ENCODE measurements around the gene TMCO5A.

Gene TMCO5A

DNA sequence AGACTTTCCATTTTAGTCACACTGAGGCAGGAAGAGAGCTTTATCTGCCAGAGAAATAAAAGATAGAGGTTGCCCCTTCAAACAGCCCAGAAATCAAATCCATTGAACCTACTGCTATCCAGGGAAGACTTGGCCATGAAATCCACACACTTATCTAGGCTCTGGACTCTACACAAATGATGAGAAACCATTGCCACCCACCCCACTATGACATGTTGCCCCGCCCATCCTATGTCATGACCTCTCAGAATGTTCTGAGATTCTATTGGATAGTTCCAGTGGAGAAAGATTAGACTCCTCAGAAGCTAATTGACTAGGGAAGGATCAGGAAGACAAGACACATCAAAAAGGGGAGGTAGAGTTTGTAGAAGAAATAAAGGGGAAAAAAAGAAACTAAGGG, at the start of gene TMCO5A:
TMCO5A (plus strand) TSS at position 301 of the 400 bp plus-strand sequence. CDS start 1,684 bp downstream, outside the sequence.
- no peak for DNase-seq (ENCODE audit: low spot score in 2 of 2)
- Histone ChIP-seq H3K4me1 (no peaks in the 10 kb centered on the region), H3K36me3 (replicated peaks) (no peaks in the 10 kb centered on the region), H3K9me3 (no peaks in the 10 kb centered on the region), H3K4me3 (no peak within 1 kb of the TSS), H3K27me3 (ENCODE audit: low read depth) (no peaks in the 10 kb centered on the region; the same call in 1 of the 2 replicates)
- in situ Hi-C loops (cut with MboI; ENCODE audit: low sequenced_read_pairs), result no loop called here

DNA sequence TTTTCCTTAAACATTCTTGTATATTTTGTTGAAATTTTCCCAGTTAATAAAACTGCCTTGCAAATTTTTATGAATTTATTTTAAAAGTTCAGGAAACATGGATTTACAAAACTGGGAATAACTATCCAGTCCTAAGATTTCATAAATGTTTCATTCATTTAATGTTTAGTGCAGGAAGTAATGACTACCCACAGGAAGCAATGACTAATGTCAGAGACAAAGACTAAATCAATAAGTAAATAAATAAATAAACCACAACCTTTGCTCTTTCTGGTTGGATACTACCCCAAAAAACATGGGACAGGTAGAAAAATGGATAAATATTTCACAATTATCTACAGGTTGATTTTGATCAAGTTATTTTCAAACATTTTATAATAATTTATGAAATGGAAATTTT, 48.8 kb upstream of the TMCO5A start:
- no peak for DNase-seq (ENCODE audit: low spot score in 2 of 2)
- no peaks in the 10 kb centered on the region for H3K36me3 ChIP-seq (replicated peaks)
- peaks cover 2% of the 10 kb centered on the region for H3K4me1 ChIP-seq
- no peaks in the 10 kb centered on the region for H3K9me3 ChIP-seq
- H3K27me3 ChIP-seq (ENCODE audit: low read depth), result no peaks in the 10 kb centered on the region
- in situ Hi-C loops (cut with MboI; ENCODE audit: low sequenced_read_pairs), result loop anchor here (25.0 kb wide), 1 partner anchor 998 kb away; no protein-coding TSS in a partner anchor
- H3K4me3 ChIP-seq, result no peak overlapping the region

DNA sequence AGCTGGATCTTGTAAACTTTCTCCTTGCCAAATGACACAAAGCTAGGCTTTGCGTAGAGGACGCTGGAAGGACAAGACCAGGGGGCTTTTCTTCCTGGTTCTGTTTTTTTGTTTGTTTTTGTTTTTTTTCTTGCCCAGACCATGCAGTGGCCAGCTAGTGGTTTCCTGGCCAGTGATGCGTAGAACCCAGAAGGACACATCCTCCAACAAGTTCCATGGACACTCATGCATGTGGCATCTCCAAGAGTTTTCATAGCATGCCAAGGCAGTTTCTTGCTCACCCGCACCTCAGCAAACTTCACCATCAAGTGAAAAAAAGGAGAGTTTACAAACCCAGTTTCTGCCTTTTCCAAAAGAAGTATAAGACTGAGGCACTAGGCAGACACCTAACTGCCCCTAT, 46.1 kb upstream of the TMCO5A start:
- Histone ChIP-seq H3K4me3 (no peak overlapping the region), H3K27me3 (ENCODE audit: low read depth) (no peaks in the 10 kb centered on the region), H3K9me3 (no peaks in the 10 kb centered on the region), H3K36me3 (replicated peaks) (no peaks in the 10 kb centered on the region), H3K4me1 (no peaks in the 10 kb centered on the region)
- DNase-seq (ENCODE audit: low spot score in 2 of 2), result no peak
- in situ Hi-C loops (cut with MboI; ENCODE audit: low sequenced_read_pairs), result loop anchor here (25.0 kb wide), 1 partner anchor 1001 kb away; no protein-coding TSS in a partner anchor

DNA sequence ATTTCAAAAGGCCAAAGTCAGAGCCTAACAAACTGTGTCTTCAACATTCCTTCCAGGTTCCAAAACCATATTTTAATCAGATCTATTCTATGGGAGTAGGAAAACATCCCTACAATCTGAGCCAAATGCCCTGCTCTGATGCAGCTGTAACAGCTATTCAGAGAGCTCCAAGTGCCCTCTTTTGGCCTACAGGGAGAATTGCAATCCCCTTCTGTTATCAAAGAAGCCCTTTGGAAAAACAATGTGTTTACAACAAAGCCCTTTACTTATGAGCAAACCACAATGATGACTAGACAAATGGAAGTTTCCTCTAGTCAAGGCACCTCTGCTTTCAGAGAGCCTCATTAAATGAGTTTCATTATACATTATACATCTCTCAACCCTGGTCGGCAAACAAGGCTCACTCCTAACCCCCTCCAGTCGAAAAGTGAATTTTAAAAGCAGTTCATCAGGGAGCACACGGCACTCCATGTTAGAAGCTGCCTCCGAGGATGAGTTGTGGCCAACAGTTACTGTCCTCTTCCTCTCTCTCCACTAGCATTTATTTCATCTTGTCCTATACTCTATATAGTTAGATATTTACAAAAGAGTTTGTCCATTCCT, 42.6 kb upstream of the TMCO5A start:
- Histone ChIP-seq H3K9me3 (no peaks in the 10 kb centered on the region), H3K4me1 (no peaks in the 10 kb centered on the region), H3K27me3 (ENCODE audit: low read depth) (0 out of 2 replicates have a peak, but pooled peaks cover 5% of the 10 kb centered on the region), H3K36me3 (replicated peaks) (no peaks in the 10 kb centered on the region), H3K4me3 (no peak overlapping the region)
- DNase-seq (ENCODE audit: low spot score in 2 of 2), result peak; percentile 35 to 72
- in situ Hi-C loops (cut with MboI; ENCODE audit: low sequenced_read_pairs), result loop anchor here (25.0 kb wide), 1 partner anchor 1005 kb away; no protein-coding TSS in a partner anchor

DNA sequence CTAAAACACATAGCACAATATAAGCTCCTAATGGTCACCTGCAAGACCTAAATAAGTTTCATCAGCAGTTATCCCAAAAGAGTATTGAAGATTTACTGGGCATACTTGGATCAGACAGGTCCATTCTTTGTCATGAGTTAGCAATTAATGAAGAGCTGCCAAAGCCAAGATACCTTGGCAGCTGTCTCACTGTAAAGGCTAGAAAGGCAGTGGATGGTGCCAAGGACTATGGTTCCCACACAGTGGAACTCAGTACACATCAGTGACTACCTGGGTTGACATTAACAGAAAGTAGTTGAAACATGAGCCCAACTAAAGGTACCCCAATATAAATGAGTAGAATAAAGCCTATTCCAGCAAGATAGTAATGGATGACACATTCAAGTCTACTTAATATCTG, 41.1 kb upstream of the TMCO5A start:
- in situ Hi-C loops (cut with MboI; ENCODE audit: low sequenced_read_pairs), result loop anchor here (25.0 kb wide), 1 partner anchor 1006 kb away; no protein-coding TSS in a partner anchor
- Histone ChIP-seq H3K9me3 (no peaks in the 10 kb centered on the region), H3K4me1 (no peaks in the 10 kb centered on the region), H3K27me3 (ENCODE audit: low read depth) (0 out of 2 replicates have a peak, but pooled peaks cover 5% of the 10 kb centered on the region), H3K36me3 (replicated peaks) (no peaks in the 10 kb centered on the region), H3K4me3 (no peak overlapping the region)
- no peak for DNase-seq (ENCODE audit: low spot score in 2 of 2)

DNA sequence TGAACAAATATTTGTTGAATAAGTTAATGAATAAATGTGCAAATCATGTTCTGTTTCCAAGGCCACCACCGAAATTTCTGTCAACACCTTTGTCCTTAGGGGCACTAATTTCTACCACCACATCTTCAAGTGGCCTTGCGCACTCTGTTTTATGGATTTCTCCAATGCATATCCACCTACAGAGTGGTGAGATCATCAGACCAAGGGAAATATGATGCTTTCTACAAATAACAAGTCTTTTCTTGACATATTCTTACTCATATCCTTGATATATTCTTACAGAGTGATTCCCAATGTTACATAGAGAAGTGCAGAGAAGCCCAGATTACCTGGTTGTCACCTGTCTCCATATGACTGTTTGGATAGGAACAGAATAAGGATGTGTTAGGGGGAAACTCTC, 36.1 kb upstream of the TMCO5A start:
- H3K4me3 ChIP-seq, result no peak overlapping the region
- no peak for DNase-seq (ENCODE audit: low spot score in 2 of 2)
- in situ Hi-C loops (cut with MboI; ENCODE audit: low sequenced_read_pairs), result loop anchor here (25.0 kb wide), 1 partner anchor 1011 kb away; no protein-coding TSS in a partner anchor
- no peaks in the 10 kb centered on the region for H3K4me1 ChIP-seq
- H3K27me3 ChIP-seq (ENCODE audit: low read depth), result 0 out of 2 replicates have a peak, but pooled peaks cover 5% of the 10 kb centered on the region
- no peaks in the 10 kb centered on the region for H3K36me3 ChIP-seq (replicated peaks)
- H3K9me3 ChIP-seq, result no peaks in the 10 kb centered on the region

DNA sequence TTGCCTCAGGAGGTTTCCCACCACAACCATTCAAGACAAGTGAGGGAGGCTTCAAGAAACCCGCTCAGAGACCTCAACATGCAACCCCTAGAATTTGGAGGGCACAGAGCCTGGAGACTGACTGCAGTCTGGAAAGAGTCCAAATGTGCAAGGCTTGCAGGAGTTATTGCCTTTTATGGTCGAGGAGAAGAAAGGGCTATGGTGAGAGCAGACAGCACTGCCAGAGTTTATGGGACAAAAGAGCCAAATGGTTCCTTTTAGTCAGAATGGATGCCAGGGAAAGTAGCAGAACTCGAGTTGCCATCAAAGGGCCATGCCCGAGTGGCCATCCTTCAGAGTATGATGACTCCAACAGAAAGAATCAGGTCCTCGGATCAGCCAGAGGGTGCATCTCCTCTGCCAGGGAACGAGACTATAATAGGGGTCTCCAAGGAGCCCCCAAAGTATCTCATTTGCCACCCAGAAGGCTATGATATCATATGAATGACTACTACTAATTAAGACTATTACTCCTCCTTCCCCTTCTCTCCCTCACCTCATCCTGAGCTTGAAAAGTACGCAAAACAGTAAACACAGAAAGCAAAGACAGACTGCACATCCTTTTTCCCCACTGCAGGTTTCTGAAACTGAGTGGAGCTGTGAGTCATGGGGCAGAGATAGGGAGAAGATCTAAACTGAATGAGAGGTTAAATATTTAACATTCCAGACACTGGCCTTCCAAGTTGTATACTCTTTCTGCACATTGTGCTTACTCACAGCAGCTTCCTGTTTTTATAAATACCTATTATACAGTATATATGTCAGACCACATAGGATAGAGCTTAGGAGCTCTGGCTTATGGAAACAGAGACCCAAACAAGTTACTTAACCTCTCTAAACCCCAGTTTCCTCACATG, 33.9 kb upstream of the TMCO5A start:
- DNase-seq (ENCODE audit: low spot score in 2 of 2), result no peak

DNA sequence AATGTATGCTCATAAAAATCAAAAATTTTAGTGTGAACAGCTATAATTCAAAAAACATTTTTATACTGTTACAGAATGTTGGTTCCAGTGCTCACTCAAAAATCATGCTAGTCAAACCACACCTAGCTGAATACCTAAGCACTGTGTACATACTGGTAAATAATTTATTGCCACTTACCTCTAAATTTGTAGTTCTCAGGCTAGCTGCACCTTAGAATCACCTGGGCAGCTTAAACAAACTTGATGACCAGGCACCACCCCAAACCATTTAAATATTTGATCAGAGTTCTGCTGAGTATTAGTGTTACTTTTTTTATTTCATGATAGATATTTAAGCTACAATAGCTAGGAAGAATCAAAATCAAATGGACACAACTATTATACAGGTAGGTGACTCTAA, 32.3 kb upstream of the TMCO5A start:
- Histone ChIP-seq H3K36me3 (replicated peaks) (no peaks in the 10 kb centered on the region), H3K27me3 (ENCODE audit: low read depth) (no peaks in the 10 kb centered on the region), H3K9me3 (no peaks in the 10 kb centered on the region), H3K4me3 (no peak overlapping the region), H3K4me1 (no peaks in the 10 kb centered on the region)
- in situ Hi-C loops (cut with MboI; ENCODE audit: low sequenced_read_pairs), result no loop called here
- DNase-seq (ENCODE audit: low spot score in 2 of 2), result no peak

More for the DNA sequence above, 33.9 kb upstream of the TMCO5A start:
- 0 out of 2 replicates have a peak, but pooled peaks cover 5% of the 10 kb centered on the region for H3K27me3 ChIP-seq (ENCODE audit: low read depth)
- no peaks in the 10 kb centered on the region for H3K9me3 ChIP-seq
- in situ Hi-C loops (cut with MboI; ENCODE audit: low sequenced_read_pairs), result no loop called here
- H3K36me3 ChIP-seq (replicated peaks), result no peaks in the 10 kb centered on the region
- H3K4me1 ChIP-seq, result no peaks in the 10 kb centered on the region
- no peak overlapping the region for H3K4me3 ChIP-seq

DNA sequence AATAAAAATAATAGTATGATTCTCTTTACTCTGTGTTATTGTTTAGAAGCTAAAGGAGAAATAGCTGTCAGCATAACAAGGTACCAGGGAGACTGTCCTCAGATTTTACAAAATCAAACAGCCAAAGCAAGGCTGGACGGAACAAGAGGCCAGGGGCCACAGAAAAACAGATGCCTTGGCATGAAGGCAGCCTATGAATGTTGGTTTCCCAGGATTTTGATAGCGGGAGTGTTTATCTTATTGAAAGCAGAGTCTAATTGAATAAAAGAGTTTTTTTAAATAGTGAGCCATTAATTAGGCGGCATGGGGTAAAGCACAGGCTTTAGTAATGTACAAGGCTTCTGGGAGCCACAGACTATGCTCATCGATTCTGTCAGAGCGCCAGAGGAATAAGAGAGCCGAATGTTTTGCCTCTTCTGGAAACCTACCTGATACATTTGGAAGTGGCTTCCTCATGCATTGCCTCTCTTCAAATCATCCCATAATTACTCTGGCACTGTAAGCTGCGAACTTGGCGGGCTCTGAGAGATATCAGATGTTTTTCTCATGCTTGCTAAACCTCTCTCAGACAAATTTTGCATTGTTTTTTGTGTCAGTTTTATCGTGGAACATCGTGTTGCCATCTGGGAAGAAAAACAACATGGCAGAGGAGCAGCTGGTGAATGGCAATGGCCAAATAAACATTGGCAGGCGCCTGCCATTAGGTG, 30.4 kb upstream of the TMCO5A start:
- no peak for DNase-seq (ENCODE audit: low spot score in 2 of 2)
- H3K4me1 ChIP-seq, result no peaks in the 10 kb centered on the region
- no peak overlapping the region for H3K4me3 ChIP-seq
- no peaks in the 10 kb centered on the region for H3K27me3 ChIP-seq (ENCODE audit: low read depth)
- in situ Hi-C loops (cut with MboI; ENCODE audit: low sequenced_read_pairs), result no loop called here
- no peaks in the 10 kb centered on the region for H3K9me3 ChIP-seq
- no peaks in the 10 kb centered on the region for H3K36me3 ChIP-seq (replicated peaks)

DNA sequence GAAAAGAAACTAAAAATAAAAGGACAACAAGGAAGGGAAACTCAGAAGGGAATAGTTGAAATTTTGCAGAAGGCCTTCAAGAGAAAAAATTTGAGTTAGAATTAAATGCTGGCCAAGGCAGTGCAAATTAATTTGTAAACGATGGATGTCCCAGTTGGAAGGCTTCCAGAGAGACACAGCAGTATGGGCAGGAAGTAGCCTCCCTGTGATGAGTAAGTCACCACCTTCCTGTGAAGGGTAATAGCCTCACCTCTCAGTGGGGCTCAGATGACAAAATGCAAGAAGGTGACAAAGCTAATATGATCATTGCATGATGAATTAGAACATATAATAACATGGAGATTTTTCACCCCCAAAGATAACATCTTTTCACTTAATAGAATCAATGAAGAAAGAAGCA, 27.3 kb upstream of the TMCO5A start:
- in situ Hi-C loops (cut with MboI; ENCODE audit: low sequenced_read_pairs), result no loop called here
- Histone ChIP-seq H3K9me3 (no peaks in the 10 kb centered on the region), H3K4me3 (no peak overlapping the region), H3K4me1 (no peaks in the 10 kb centered on the region), H3K36me3 (replicated peaks) (no peaks in the 10 kb centered on the region), H3K27me3 (ENCODE audit: low read depth) (no peaks in the 10 kb centered on the region; the same call in 1 of the 2 replicates)
- no peak for DNase-seq (ENCODE audit: low spot score in 2 of 2)

DNA sequence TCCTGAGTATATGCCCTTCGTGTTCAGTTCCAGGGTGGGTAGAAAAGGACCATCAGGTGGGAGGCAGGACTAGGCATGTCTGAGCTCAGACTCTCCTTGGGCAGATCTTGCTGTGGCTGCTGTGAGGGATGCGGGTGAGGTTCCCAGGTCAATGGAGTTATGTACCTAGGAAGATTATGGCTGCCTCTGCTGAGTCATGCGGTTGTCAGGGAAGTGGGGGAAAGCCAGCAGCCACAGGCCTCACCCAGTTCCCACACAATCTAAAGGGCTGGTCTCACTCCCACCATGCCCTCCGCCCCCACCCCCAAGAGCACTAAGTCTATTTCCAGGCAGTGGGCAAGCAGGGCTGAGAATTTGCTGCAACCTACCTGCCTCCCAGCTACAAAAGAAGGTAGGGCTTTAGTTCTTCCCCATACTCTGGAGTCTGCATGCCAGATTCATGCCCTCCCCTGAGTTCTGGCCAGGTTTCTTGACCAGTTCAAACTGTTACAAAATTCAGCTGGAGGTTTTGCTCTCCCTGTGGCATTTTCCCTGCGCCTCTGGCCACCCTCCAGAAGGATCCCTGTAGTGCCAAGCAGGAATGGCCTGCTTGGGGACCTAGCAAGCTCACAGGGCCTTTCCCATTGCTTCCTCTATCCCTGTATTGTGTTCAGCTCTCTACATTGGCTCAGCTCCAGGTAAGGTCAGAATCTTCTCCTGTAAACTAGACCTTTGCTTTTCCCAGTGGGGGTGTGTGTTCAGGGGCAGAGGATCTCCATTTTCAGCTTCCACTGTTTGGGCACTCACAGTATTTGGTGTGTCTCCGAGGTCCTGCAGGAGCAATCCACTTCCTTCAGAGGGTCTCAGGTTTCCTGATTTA, 12.7 kb upstream of the TMCO5A start:
- no peaks in the 10 kb centered on the region for H3K9me3 ChIP-seq
- no peaks in the 10 kb centered on the region for H3K27me3 ChIP-seq (ENCODE audit: low read depth)
- no peaks in the 10 kb centered on the region for H3K4me1 ChIP-seq
- H3K36me3 ChIP-seq (replicated peaks), result no peaks in the 10 kb centered on the region
- in situ Hi-C loops (cut with MboI; ENCODE audit: low sequenced_read_pairs), result no loop called here
- DNase-seq (ENCODE audit: low spot score in 2 of 2), result no peak
- H3K4me3 ChIP-seq, result no peak overlapping the region

DNA sequence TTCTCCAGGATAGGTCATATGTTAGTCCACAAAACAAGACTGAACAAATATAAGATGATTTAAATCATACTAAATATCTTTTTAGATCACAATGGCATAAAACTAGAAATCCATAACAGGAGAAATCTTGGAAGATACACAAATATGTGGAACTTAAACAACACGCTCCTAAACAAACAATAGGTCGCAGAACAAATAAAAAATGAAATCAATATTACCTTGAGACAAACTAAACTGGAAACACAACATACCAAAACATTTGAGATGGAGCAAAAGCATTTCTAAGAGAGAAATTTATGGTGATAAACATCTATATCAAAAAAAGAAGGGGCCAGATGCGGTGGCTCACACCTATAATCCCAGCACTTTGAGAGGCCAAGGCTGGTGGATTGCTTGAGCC, 8.3 kb upstream of the TMCO5A start:
- no peaks in the 10 kb centered on the region for H3K27me3 ChIP-seq (ENCODE audit: low read depth)
- no peaks in the 10 kb centered on the region for H3K36me3 ChIP-seq (replicated peaks)
- in situ Hi-C loops (cut with MboI; ENCODE audit: low sequenced_read_pairs), result no loop called here
- H3K9me3 ChIP-seq, result no peaks in the 10 kb centered on the region
- H3K4me3 ChIP-seq, result no peak overlapping the region
- DNase-seq (ENCODE audit: low spot score in 2 of 2), result no peak
- no peaks in the 10 kb centered on the region for H3K4me1 ChIP-seq

DNA sequence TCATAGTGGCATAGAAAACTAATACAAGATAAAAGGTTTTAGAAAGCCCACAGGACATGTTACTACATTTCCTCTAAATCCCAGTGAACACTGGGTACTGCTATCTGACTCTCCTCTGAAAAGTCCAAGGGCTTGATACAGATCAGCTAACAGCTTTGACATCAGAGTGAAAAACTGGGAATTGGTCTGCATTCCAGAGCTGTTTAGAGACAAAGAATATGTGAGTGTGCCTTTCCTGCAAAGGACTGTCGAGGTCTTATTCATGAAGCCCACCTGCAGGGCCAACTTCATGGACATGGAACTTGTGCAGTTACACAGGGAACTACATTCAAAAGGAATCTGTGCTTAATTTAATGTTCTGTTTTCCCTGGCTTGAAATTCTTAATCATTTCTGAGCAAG, 5.2 kb upstream of the TMCO5A start:
- Histone ChIP-seq H3K4me3 (no peak overlapping the region), H3K27me3 (ENCODE audit: low read depth) (no peaks in the 10 kb centered on the region), H3K36me3 (replicated peaks) (no peaks in the 10 kb centered on the region), H3K4me1 (no peaks in the 10 kb centered on the region), H3K9me3 (no peaks in the 10 kb centered on the region)
- in situ Hi-C loops (cut with MboI; ENCODE audit: low sequenced_read_pairs), result no loop called here
- DNase-seq (ENCODE audit: low spot score in 2 of 2), result no peak
